Measurements from ENCODE around the gene EFCAB3.
"Not testable (repeated sequence)": the region's sequence is repeated elsewhere in the genome, so short reads cannot be mapped to it uniquely, and the experiment has no call there.

Gene EFCAB3

DNA sequence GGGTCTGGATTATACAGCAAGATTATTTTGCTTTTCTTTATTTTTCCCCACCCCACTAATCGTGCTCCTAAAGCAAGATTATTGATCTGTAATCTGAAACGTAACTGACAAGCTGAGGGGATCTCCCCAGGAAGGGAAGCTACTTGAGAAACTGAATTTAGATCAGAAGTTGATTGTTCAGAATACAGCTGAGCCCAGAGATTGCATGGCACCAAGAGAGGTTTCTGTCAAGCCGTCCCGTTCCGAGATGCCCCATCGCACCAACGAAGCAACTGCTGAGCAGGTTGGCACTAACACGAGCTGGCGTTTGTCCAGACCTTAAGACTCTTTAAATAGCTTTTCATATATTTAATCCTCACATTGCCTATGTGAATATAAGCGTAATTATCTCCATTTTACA, 78.1 kb downstream of the EFCAB3 start:
- H3K4me1 ChIP-seq (ENCODE audit: control insufficient read depth, insufficient read depth, low read length): not testable (repeated sequence)
- WGBS, 2 experiments: 95 to 97% methylated on average over 10 of the region's 10 CpGs

DNA sequence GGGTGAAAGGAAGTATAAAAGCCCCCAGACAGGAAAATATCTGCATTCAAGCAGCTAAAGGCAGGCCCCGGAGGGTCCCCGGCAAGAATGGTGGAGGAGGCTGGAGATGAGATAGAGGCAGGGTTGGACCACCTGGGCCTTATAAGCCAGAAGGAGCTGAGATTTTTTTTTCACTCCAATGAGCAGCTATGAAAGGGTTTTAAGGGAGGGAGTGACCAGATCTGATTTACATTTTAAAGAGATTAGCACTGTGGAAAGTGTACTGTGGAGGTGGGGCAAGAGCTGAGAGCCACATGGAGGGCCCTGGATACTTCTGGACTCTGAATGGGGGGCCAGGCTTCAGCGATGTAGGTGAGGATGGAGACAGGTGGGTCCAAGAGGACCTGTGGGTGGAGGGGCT, 84.1 kb downstream of the EFCAB3 start:
- not testable (repeated sequence) for H3K27me3 ChIP-seq (ENCODE audit: control insufficient read depth, insufficient read depth, low read length, poor library complexity, severe bottlenecking); H3K27ac ChIP-seq (ENCODE audit: insufficient read depth, low read depth, low read length, poor library complexity, severe bottlenecking); H3K4me3 ChIP-seq (ENCODE audit: insufficient read depth, low read depth, low read length); H3K9me3 ChIP-seq (ENCODE audit: control insufficient read depth, low read length); H3K4me1 ChIP-seq (ENCODE audit: control insufficient read depth, insufficient read depth, low read length); H3K36me3 ChIP-seq (ENCODE audit: control insufficient read depth, insufficient read depth, low read length)
- WGBS, 2 experiments: 88 to 91% methylated on average over 2 of the region's 3 CpGs

More for the DNA sequence above, 78.1 kb downstream of the EFCAB3 start:
- H3K27me3 ChIP-seq (ENCODE audit: control insufficient read depth, insufficient read depth, low read length, poor library complexity, severe bottlenecking); H3K4me3 ChIP-seq (ENCODE audit: insufficient read depth, low read depth, low read length); H3K9me3 ChIP-seq (ENCODE audit: control insufficient read depth, low read length); H3K36me3 ChIP-seq (ENCODE audit: control insufficient read depth, insufficient read depth, low read length); H3K27ac ChIP-seq (ENCODE audit: insufficient read depth, low read depth, low read length, poor library complexity, severe bottlenecking): not testable (repeated sequence)

DNA sequence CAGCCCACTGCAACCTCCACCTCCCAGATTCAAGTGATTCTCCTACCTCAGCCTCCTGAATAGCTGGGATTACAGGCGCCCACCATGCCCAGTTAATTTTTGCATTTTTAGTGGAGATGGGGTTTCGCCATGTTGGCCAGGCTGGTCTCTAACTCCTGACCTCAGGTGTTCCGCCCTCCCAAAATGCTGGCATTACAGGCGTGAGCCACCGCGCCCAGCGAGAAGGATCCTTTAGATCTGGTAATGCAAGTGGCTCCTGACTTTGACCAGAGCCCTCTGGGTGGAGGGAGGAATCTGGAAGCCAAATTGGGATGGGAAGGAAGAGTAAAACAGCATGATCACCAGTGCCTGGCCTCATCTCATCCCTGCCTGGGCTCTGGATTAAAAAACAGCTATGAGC, 84.9 kb downstream of the EFCAB3 start:
- not testable (repeated sequence) for H3K9me3 ChIP-seq (ENCODE audit: control insufficient read depth, low read length); H3K4me3 ChIP-seq (ENCODE audit: insufficient read depth, low read depth, low read length); H3K27ac ChIP-seq (ENCODE audit: insufficient read depth, low read depth, low read length, poor library complexity, severe bottlenecking); H3K27me3 ChIP-seq (ENCODE audit: control insufficient read depth, insufficient read depth, low read length, poor library complexity, severe bottlenecking); H3K36me3 ChIP-seq (ENCODE audit: control insufficient read depth, insufficient read depth, low read length); H3K4me1 ChIP-seq (ENCODE audit: control insufficient read depth, insufficient read depth, low read length)
- WGBS, 2 experiments: 94% methylated on average over 7 of the region's 7 CpGs

All from ectodermal cell (in vitro differentiated cells).